ENCODE results near the gene SLC39A11.

GRCh38 chr17:72833128-72833765 is 259.2 kb downstream of the SLC39A11 start:
- TF ChIP-seq CTCF (IDR thresholded peaks at IDR 0.05) (no peak), EZH2 (IDR thresholded peaks at IDR 0.05) (no peak)
